Mesendoderm (in vitro differentiated cells): ENCODE measurements around the gene TAX1BP3.

ENCODE experiments used
- DNase-seq: peaks from one replicate; pipeline ENCODE4 v3.0.0; 2013
- H2AK5ac ChIP-seq: 2 replicates; pipeline ENCODE4 v1.6.1; 2013; ENCODE audit warnings: low read length, inconsistent platforms
- H2BK120ac ChIP-seq: 2 replicates; pipeline ENCODE4 v1.6.1; 2013; ENCODE audit warnings: low read depth, mild to moderate bottlenecking, low read length, moderate library complexity, mixed read lengths
- H2BK15ac ChIP-seq: replicated peaks from 2 replicates; pipeline ENCODE4 v1.6.1; 2013; ENCODE audit warnings: low read depth, mild to moderate bottlenecking, moderate library complexity
- H2BK5ac ChIP-seq: 2 replicates; pipeline ENCODE4 v1.6.1; 2013; ENCODE audit warnings: low read length, inconsistent platforms
- H3K18ac ChIP-seq: 2 replicates; pipeline ENCODE4 v1.6.1; 2013; ENCODE audit warnings: mild to moderate bottlenecking, low read length, mixed read lengths
- H3K23ac ChIP-seq: one replicate; pipeline ENCODE4 v1.6.1; 2013; ENCODE audit warnings: low read length
- H3K27ac ChIP-seq: 2 replicates; pipeline ENCODE4 v1.5.1; 2013; ENCODE audit warnings: low read depth, mild to moderate bottlenecking, inconsistent platforms, low read length, moderate library complexity
- H3K27me3 ChIP-seq: 2 replicates; pipeline ENCODE4 v1.6.1; 2013; ENCODE audit warnings: low read length, control low read depth, mild to moderate bottlenecking, inconsistent platforms; ENCODE audit not compliant: insufficient read depth, poor library complexity
- H3K36me3 ChIP-seq: 2 replicates; pipeline ENCODE4 v1.6.1; 2013; ENCODE audit warnings: low read length, inconsistent platforms; ENCODE audit not compliant: control insufficient read depth, insufficient read depth
- H3K4ac ChIP-seq: one replicate; pipeline ENCODE4 v1.6.1; 2013; ENCODE audit warnings: low read depth, mild to moderate bottlenecking, low read length, moderate library complexity
- H3K4me1 ChIP-seq: 2 replicates; pipeline ENCODE4 v1.6.1; 2013; ENCODE audit warnings: low read depth, low read length, inconsistent platforms; ENCODE audit not compliant: control insufficient read depth
- H3K4me2 ChIP-seq: 2 replicates; pipeline ENCODE4 v1.6.1; 2013; ENCODE audit warnings: low read length
- H3K4me3 ChIP-seq: 2 replicates; pipeline ENCODE4 v1.5.1; 2013; ENCODE audit warnings: mild to moderate bottlenecking, low read length
- H3K56ac ChIP-seq: one replicate; pipeline ENCODE4 v1.6.1; 2013; ENCODE audit warnings: low read length
- H3K79me1 ChIP-seq: 2 replicates; pipeline ENCODE4 v1.6.1; 2013; ENCODE audit warnings: low read length, inconsistent platforms
- H3K79me2 ChIP-seq: 2 replicates; pipeline ENCODE4 v1.6.1; 2013; ENCODE audit warnings: mild to moderate bottlenecking, low read length; ENCODE audit not compliant: control insufficient read depth, insufficient read depth
- H3K9ac ChIP-seq: 2 replicates; pipeline ENCODE4 v1.6.1; 2013; ENCODE audit warnings: low read length, inconsistent platforms
- H4K5ac ChIP-seq: one replicate; pipeline ENCODE4 v1.6.1; 2013; ENCODE audit warnings: low read length
- H4K8ac ChIP-seq: one replicate; pipeline ENCODE4 v1.6.1; 2013; ENCODE audit warnings: low read depth, mild to moderate bottlenecking, control low read depth, low read length, moderate library complexity
- WGBS: extraction: QIAGEN DNeasy Blood & Tissue Kit; methylation state at CpG from one replicate; pipeline ENCODE4 v1.1.7; 2013; ENCODE audit warnings: low lambda C conversion rate, missing lambda C conversion rate; ENCODE audit not compliant: insufficient coverage; ENCODE audit errors: extremely low coverage; 5-methylcytosine and 5-hydroxymethylcytosine counted together

TAX1BP3 gene

DNA sequence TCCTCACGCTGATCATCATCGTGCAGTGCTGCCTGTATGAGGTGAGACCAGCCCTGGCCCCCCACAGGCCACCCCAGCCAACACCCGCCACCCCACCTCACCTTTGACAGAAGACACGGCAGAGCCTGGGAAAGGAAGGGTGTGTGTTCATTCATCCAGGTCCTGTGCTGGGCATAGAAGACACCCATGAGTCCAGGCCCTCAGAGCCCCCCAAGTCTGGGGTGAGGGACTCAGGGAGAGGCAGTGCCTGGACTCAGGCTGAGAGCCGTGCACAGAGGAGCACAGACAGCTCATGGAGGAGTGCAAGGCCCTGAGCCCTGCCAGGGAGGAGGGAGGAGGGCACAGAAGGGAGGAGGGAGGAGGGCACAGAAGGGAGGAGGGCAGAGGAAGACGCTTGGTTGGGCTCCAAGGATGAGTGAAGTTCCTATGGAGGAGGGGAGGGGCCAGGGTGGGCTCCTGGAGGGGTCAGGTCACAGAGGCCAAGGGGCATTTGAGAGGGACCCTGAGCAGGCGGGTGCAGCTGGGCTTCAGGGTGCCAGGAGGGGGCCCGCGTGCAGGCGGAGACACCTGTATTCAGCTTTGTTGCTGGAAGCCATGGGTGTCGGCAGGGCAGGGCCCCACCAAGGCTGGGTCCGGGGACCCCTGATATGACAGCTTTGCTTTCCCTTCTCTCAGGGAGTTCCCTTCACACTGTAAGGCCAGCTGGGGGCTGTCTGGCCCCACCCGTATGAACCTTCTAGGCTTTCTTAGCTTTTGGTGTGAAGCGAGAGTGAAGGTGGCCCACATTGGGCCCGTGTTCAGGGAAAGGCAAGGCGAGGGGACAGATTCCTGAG lies 11.4 kb downstream of the TAX1BP3 start:
- no peak overlapping the region for H3K4me3 ChIP-seq

GRCh38 chr17:3656353-3656752 lies 12.0 kb downstream of the TAX1BP3 start:
- H2AK5ac ChIP-seq = no peak overlapping the region
- no peak overlapping the region for H3K4ac ChIP-seq
- H3K4me3 ChIP-seq = no peak overlapping the region
- H3K27me3 ChIP-seq = no peaks in the 10 kb centered on the region
- no peak overlapping the region for H3K27ac ChIP-seq
- DNase-seq = no peak
- H3K56ac ChIP-seq = no peak overlapping the region
- no peak overlapping the region for H2BK5ac ChIP-seq
- no peaks in the 10 kb centered on the region for H3K79me1 ChIP-seq
- no peak overlapping the region for H2BK15ac ChIP-seq
- H3K4me2 ChIP-seq = no peak overlapping the region
- no peak overlapping the region for H4K8ac ChIP-seq
- no peaks in the 10 kb centered on the region for H3K4me1 ChIP-seq
- no peak overlapping the region for H4K5ac ChIP-seq
- no peaks in the 10 kb centered on the region for H3K36me3 ChIP-seq
- no peak overlapping the region for H3K23ac ChIP-seq
- no CpG with 5 or more reads among the region's 16 CpGs for WGBS
- H2BK120ac ChIP-seq = no peak overlapping the region
- H3K79me2 ChIP-seq = no peaks in the 10 kb centered on the region
- H3K9ac ChIP-seq = no peak overlapping the region
- no peak overlapping the region for H3K18ac ChIP-seq

More for the DNA sequence above, 11.4 kb downstream of the TAX1BP3 start:
- H2BK5ac ChIP-seq = no peak overlapping the region
- no peak overlapping the region for H2BK15ac ChIP-seq
- no peak overlapping the region for H3K4ac ChIP-seq
- H3K27me3 ChIP-seq = no peaks in the 10 kb centered on the region
- WGBS = no CpG with 5 or more reads among the region's 16 CpGs
- H3K9ac ChIP-seq = no peak overlapping the region
- H4K8ac ChIP-seq = no peak overlapping the region
- no peak overlapping the region for H3K27ac ChIP-seq
- H3K79me2 ChIP-seq = no peaks in the 10 kb centered on the region
- H3K4me1 ChIP-seq = no peaks in the 10 kb centered on the region
- H3K56ac ChIP-seq = no peak overlapping the region
- no peak overlapping the region for H4K5ac ChIP-seq
- no peak overlapping the region for H3K4me2 ChIP-seq
- no peak overlapping the region for H3K23ac ChIP-seq
- no peak overlapping the region for H2BK120ac ChIP-seq
- no peak overlapping the region for H2AK5ac ChIP-seq
- no peaks in the 10 kb centered on the region for H3K79me1 ChIP-seq
- no peak overlapping the region for H3K18ac ChIP-seq
- H3K36me3 ChIP-seq = no peaks in the 10 kb centered on the region
- no peak for DNase-seq

DNA sequence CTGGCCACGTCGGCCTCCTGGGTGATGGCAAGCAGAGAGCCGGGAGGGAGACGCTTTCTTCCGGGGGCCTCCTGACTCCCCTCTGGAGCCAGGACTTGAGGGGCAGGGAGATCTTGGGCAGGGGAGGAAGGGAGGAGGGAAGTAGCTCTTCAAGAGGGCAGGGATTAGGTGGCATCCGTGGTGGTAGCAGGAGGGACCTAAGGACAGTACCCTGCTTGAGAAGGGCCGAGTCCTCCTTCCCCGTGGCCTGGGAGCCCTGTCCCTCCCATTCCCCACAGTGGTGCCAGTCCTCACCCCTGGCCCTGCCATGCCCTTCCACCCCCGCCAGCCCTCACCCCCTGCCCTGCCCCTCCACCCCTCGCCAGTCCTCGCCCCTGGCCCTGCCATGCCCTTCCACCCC lies 12.6 kb downstream of the TAX1BP3 start:
- Histone ChIP-seq H2BK5ac (no peak overlapping the region), H2BK120ac (no peak overlapping the region), H4K5ac (no peak overlapping the region), H3K18ac (no peak overlapping the region), H3K4ac (no peak overlapping the region), H3K27ac (no peak overlapping the region), H3K4me3 (no peak overlapping the region), H3K36me3 (no peaks in the 10 kb centered on the region), H2AK5ac (no peak overlapping the region), H3K9ac (no peak overlapping the region), H2BK15ac (no peak overlapping the region), H3K27me3 (no peaks in the 10 kb centered on the region), H3K79me2 (no peaks in the 10 kb centered on the region), H4K8ac (no peak overlapping the region), H3K4me2 (no peak overlapping the region), H3K4me1 (no peaks in the 10 kb centered on the region), H3K23ac (no peak overlapping the region), H3K79me1 (no peaks in the 10 kb centered on the region), H3K56ac (no peak overlapping the region)
- DNase-seq = no peak
- no CpG with 5 or more reads among the region's 11 CpGs for WGBS

DNA sequence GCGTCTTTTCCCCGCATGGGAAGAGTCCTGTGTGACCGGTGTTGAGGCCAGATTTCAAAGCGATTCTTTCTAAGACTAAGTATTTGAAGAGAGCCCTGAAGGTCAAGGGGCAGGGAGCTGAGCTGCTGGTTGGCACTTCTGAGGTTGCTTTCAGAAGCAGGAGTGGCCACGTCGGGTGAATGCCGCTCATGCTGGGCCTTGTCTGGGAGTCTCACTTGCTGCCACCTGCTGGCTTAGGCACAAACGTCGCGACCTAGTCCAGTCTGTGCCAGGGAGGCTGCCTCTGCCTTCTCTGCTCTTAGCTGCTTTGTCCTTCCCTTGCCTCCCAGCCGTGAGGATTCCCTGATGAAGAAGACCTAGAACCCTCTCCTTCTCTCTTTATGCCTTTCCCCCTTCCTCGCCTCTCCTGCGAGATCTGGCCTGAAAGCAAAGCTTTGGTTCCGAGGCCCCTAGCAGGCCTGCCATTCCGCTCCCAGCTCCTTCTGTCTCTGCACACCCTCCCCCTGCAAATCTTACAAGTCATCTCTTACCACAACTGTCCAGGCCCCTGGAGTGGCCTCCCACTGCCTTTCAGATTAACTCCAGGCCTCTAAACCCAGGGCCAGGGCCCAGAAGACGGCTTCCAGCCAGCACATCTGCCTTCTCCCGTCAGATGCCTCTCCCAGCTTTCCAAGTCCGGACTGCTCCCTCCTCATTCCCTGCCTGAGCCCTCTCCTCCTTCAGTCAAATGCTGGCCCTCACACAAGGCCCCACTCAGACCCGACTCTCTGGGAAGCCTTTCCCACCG lies 20.4 kb downstream of the TAX1BP3 start:
- H3K4me1 ChIP-seq = no peaks in the 10 kb centered on the region
- H3K4me2 ChIP-seq = no peak overlapping the region
- H3K36me3 ChIP-seq = peaks cover 1% of the 10 kb centered on the region
- H3K9ac ChIP-seq = no peak overlapping the region
- no peak overlapping the region for H3K18ac ChIP-seq
- DNase-seq = peak; percentile 71
- H4K8ac ChIP-seq = no peak overlapping the region
- H3K23ac ChIP-seq = no peak overlapping the region
- no peak overlapping the region for H2AK5ac ChIP-seq
- no peak overlapping the region for H4K5ac ChIP-seq
- H3K79me2 ChIP-seq = no peaks in the 10 kb centered on the region
- no peak overlapping the region for H3K4ac ChIP-seq
- H3K27ac ChIP-seq = no peak overlapping the region
- H2BK120ac ChIP-seq = no peak overlapping the region
- H2BK15ac ChIP-seq = no peak overlapping the region
- no peaks in the 10 kb centered on the region for H3K79me1 ChIP-seq
- H3K27me3 ChIP-seq = no peaks in the 10 kb centered on the region
- no peak overlapping the region for H2BK5ac ChIP-seq
- no peak overlapping the region for H3K56ac ChIP-seq
- WGBS = no CpG with 5 or more reads among the region's 20 CpGs
- no peak overlapping the region for H3K4me3 ChIP-seq

DNA sequence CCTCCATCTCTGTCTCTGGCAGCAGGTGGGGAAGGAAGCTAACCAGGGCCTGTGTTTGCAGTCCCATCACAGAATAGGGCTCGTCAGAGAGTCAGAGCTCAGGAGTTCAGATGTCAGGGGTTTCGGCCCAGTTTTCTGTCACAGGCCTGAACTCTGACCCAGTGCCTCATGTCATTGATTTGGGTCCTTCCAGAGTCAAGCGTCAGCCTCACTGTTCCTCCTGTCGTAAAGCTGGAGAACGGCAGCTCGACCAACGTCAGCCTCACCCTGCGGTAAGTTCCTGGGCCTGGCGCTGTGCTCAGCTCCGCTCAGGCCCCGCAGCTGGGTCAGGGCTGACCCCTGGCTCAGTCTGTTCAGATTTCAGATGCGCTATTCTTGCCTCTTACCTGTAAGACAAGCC lies 21.1 kb downstream of the TAX1BP3 start:
- Histone ChIP-seq H2BK5ac (no peak overlapping the region), H3K36me3 (peaks cover 1% of the 10 kb centered on the region), H4K8ac (no peak overlapping the region), H3K56ac (no peak overlapping the region), H3K27ac (no peak overlapping the region), H3K4me1 (no peaks in the 10 kb centered on the region), H3K4me3 (no peak overlapping the region), H3K18ac (no peak overlapping the region), H2BK15ac (no peak overlapping the region), H3K23ac (no peak overlapping the region), H3K4me2 (no peak overlapping the region), H3K79me1 (no peaks in the 10 kb centered on the region), H3K9ac (no peak overlapping the region), H2BK120ac (no peak overlapping the region), H4K5ac (no peak overlapping the region), H3K79me2 (no peaks in the 10 kb centered on the region), H3K4ac (no peak overlapping the region), H2AK5ac (no peak overlapping the region), H3K27me3 (no peaks in the 10 kb centered on the region)
- no CpG with 5 or more reads among the region's 12 CpGs for WGBS
- DNase-seq = no peak
